Measurements from ENCODE around the gene MCCC1.

Gene MCCC1

DNA sequence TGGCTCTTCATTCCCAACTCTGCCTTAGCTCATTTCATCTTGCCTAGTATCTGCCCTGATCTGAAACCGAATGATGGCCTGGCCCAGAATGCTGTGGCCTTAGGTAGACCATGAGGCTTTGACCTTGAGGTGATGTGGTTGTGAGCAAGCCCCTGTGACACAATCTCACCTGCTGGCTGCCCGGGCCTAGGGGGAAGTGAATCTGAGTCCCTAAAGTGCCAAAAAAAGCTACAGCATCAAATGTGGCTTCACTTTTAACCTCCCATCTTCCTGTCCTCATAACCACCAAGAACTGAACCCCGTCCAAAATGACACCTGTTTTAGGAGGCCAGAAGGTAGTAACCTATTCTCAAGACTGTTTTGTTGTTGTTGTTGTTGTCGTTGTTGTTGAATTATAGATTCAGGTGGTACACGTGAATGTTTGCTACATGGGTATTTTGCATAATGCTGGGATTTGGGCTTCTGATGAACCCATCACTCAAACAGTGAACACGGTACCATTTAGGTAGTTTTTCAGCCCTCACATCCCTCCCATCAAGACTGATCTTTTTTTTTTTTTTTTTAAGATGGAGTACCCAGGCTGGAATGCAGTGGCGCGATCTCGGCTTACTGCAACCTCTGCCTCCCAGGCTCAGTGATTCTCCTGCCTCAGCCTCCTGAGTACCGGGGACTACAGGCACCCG, 54.6 kb downstream of the MCCC1 start (continued):
- TF ChIP-seq, protein P1, sequence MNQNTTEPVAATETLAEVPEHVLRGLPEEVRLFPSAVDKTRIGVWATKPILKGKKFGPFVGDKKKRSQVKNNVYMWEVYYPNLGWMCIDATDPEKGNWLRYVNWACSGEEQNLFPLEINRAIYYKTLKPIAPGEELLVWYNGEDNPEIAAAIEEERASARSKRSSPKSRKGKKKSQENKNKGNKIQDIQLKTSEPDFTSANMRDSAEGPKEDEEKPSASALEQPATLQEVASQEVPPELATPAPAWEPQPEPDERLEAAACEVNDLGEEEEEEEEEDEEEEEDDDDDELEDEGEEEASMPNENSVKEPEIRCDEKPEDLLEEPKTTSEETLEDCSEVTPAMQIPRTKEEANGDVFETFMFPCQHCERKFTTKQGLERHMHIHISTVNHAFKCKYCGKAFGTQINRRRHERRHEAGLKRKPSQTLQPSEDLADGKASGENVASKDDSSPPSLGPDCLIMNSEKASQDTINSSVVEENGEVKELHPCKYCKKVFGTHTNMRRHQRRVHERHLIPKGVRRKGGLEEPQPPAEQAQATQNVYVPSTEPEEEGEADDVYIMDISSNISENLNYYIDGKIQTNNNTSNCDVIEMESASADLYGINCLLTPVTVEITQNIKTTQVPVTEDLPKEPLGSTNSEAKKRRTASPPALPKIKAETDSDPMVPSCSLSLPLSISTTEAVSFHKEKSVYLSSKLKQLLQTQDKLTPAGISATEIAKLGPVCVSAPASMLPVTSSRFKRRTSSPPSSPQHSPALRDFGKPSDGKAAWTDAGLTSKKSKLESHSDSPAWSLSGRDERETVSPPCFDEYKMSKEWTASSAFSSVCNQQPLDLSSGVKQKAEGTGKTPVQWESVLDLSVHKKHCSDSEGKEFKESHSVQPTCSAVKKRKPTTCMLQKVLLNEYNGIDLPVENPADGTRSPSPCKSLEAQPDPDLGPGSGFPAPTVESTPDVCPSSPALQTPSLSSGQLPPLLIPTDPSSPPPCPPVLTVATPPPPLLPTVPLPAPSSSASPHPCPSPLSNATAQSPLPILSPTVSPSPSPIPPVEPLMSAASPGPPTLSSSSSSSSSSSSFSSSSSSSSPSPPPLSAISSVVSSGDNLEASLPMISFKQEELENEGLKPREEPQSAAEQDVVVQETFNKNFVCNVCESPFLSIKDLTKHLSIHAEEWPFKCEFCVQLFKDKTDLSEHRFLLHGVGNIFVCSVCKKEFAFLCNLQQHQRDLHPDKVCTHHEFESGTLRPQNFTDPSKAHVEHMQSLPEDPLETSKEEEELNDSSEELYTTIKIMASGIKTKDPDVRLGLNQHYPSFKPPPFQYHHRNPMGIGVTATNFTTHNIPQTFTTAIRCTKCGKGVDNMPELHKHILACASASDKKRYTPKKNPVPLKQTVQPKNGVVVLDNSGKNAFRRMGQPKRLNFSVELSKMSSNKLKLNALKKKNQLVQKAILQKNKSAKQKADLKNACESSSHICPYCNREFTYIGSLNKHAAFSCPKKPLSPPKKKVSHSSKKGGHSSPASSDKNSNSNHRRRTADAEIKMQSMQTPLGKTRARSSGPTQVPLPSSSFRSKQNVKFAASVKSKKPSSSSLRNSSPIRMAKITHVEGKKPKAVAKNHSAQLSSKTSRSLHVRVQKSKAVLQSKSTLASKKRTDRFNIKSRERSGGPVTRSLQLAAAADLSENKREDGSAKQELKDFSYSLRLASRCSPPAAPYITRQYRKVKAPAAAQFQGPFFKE (tag by site-specific recombination; IDR thresholded peaks at IDR 0.05; ENCODE audit: borderline replicate concordance), result no peak
- TF ChIP-seq MEIS1 (CRISPR knock-in tag; IDR thresholded peaks at IDR 0.05; ENCODE audit: borderline replicate concordance) (no peak), WT1 (tag by site-specific recombination; IDR thresholded peaks at IDR 0.05) (no peak), ZNF175 (tag by site-specific recombination; IDR thresholded peaks at IDR 0.05) (no peak), ZNF664 (tag by site-specific recombination; IDR thresholded peaks at IDR 0.05) (no peak), GFI1B (tag by site-specific recombination; IDR thresholded peaks at IDR 0.05) (no peak), ZNF366 (tag by site-specific recombination; conservative IDR thresholded peaks at IDR 0.05) (no peak), ZNF76 (tag by site-specific recombination; IDR thresholded peaks at IDR 0.05; ENCODE audit: borderline replicate concordance, low read depth) (no peak), ZNF626 (tag by site-specific recombination; IDR thresholded peaks at IDR 0.05) (no peak), ZNF221 (tag by site-specific recombination; IDR thresholded peaks at IDR 0.05; ENCODE audit: borderline replicate concordance) (no peak)
- TF ChIP-seq, protein P2, sequence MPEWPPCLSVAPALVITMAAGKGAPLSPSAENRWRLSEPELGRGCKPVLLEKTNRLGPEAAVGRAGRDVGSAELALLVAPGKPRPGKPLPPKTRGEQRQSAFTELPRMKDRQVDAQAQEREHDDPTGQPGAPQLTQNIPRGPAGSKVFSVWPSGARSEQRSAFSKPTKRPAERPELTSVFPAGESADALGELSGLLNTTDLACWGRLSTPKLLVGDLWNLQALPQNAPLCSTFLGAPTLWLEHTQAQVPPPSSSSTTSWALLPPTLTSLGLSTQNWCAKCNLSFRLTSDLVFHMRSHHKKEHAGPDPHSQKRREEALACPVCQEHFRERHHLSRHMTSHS (tag by site-specific recombination; IDR thresholded peaks at IDR 0.05), result no peak

DNA sequence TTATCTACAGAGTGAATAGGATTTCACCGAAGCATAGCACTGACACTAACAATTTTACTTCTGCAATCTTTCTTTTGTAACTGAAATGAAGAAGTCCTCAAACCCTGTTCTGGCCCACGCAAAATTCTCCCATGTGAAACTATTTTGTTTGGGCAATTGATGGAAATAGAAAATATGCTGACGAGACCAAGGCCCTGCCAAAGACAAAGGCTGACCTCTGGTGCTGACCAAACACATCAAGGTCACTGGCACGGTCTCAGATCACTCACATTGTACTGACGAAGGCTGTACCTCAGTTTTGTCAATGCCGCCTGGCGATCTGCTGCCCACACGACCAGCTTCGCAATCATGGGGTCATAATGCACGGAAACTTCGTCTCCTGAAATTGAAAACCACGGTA, 60.5 kb downstream of the MCCC1 start:
- H3K36me3 ChIP-seq (ENCODE audit: control insufficient read depth in 2 of 2, insufficient read depth in 1 of 2, low read length in 2 of 2), result peaks cover 0 to 43% of the 10 kb centered on the region in 2 experiments; a peak in 2 of 3 replicates
- no peaks in the 10 kb centered on the region for H3K9me3 ChIP-seq (ENCODE audit: control insufficient read depth, insufficient read depth, low read depth, low read length)
- no peak overlapping the region for H3K27ac ChIP-seq (ENCODE audit: extremely low read depth, low read depth, low read length)
- H3K4me3 ChIP-seq (ENCODE audit: low read depth, low read length), result no peak overlapping the region
- ChIA-PET POLR2A (no interaction called here), CTCF (no interaction called here)
- H3K4me1 ChIP-seq (ENCODE audit: control insufficient read depth, insufficient read depth, low read length), result no peaks in the 10 kb centered on the region
- TF ChIP-seq SETDB1 (IDR thresholded peaks at IDR 0.05; ENCODE audit: insufficient read length, low read length) (no peak), ZNF214 (tag by site-specific recombination; IDR thresholded peaks at IDR 0.05; ENCODE audit: borderline replicate concordance) (no peak), ZNF423 (tag by site-specific recombination; IDR thresholded peaks at IDR 0.05) (no peak), ZNF785 (tag by site-specific recombination; IDR thresholded peaks at IDR 0.05) (no peak), ZNF560 (tag by site-specific recombination; IDR thresholded peaks at IDR 0.05; ENCODE audit: borderline replicate concordance) (no peak), ZFP69B (tag by site-specific recombination; IDR thresholded peaks at IDR 0.05) (no peak), ZNF544 (tag by site-specific recombination; IDR thresholded peaks at IDR 0.05) (no peak)
